HepG2 (cell line): ENCODE measurements around the gene PARS2. TPM values are rescaled to one million over a fixed set of nuclear protein-coding genes. Genes with fewer than 3 reads are reported as not detected.

Source experiments
- ATF3 ChIP-seq: sonication (generic); formaldehyde crosslinking; IDR thresholded peaks from 2 replicates; pipeline ENCODE4 v1.4.0; 2020; ENCODE audit warnings: missing genetic modification reagents
- ZBTB33 ChIP-seq: sonication (generic); formaldehyde crosslinking; IDR thresholded peaks from 2 replicates; pipeline ENCODE4 v1.4.0; 2020; ENCODE audit warnings: missing genetic modification reagents
- ZNF407 ChIP-seq: sonication (generic); formaldehyde crosslinking; IDR thresholded peaks from one replicate; pipeline ENCODE4 v1.5.1; 2020; ENCODE audit warnings: mild to moderate bottlenecking, missing genetic modification reagents; ENCODE audit errors: not compliant biosample characterization
- polyA plus RNA-seq, 8 experiments: library from polyadenylated mRNA; depleted of rRNA in 3 of 8; stranded (reverse) in 7 of 8; unstranded in 1 of 8; fragments of >200 nt; fragmentation: Illumina TruSeq in 4 of 8; extraction: Trizol in 4 of 8; gene quantifications; 2 replicates each; pipeline versions ENCODE4 v1.2.1 to v1.2.3, GENCODE V29; 2011 to 2016; ENCODE audit warnings: low read depth in 4 of 8, missing spikeins in 1 of 8, mixed read lengths in 1 of 8; ENCODE audit not compliant: insufficient read depth in 1 of 8
- total RNA-seq, 5 experiments: library from RNA; depleted of rRNA; stranded (reverse); fragments of >200 nt; fragmentation: Illumina TruSeq; extraction: Trizol; gene quantifications; 2 replicates each; pipeline ENCODE4 v1.2.3, GENCODE V29; 2016; ENCODE audit warnings: low read depth in 1 of 5

PARS2 gene
- total and polyA plus RNA-seq, 2 of the 13 experiments (the other 11 are each of a cell fraction or from before 2014, with no cell fraction given), result 2.4 to 4.6 TPM

GRCh38 chr1:54772951-54773350, 8.6 kb upstream of the PARS2 start (continued):
- TF ChIP-seq ZNF407 (CRISPR knock-in tag), result no peak
- TF ChIP-seq ATF3 (CRISPR knock-in tag), result no peak
- TF ChIP-seq ZBTB33 (CRISPR knock-in tag), result no peak
